Erythroblast (primary cell): ENCODE data around the gene MYCBPAP.

Source experiments
- GATA1 ChIP-seq: IDR thresholded peaks from 2 replicates; pipeline ENCODE4 v1.6.1; 2011; ENCODE audit warnings: low read depth, mild to moderate bottlenecking, control low read depth, low read length, moderate library complexity
- POLR2A ChIP-seq: IDR thresholded peaks from 2 replicates; pipeline ENCODE4 v1.6.1; 2011; ENCODE audit warnings: mild to moderate bottlenecking, low read length

DNA sequence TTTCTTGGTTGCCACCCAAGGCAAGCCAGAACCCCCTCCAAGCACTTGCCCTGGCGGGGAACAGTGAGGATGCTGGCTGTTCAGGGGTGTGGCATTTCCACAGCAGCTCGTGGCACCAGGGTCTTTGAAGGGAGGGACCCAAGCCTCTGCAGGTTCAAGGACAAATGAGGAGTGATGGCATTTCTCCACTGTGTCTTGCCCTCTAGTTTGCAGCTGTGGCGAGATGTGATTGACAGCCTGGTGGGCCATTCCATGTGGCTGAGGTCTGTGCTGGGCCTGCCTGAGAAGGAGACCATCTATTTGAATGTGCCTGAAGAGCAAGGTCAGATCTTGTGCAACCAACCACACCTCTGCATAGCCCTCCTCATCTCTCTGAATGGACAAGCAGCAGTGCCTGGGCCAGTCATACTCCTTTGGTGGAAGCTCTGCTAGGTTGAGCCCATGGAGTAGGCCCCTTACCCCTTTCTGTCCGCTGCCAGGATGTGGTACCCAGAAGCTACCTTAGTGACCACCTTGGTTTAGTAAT lies 19.8 kb downstream of the MYCBPAP start:
- TF ChIP-seq POLR2A (no peak), GATA1 (no peak)
